NCI-H774 (cell line): ENCODE measurements around the gene TIAL1.
"Not testable (repeated sequence)": the region's sequence is repeated elsewhere in the genome, so short reads cannot be mapped to it uniquely, and the experiment has no call there.

Experiments
- DNase-seq: peaks from one replicate; lab custom pipeline; 2025; lab: John Stamatoyannopoulos, UW

Gene TIAL1

GRCh38 chr10:119549247-119549999, 47.3 kb downstream of the TIAL1 start:
- no peak for DNase-seq

DNA sequence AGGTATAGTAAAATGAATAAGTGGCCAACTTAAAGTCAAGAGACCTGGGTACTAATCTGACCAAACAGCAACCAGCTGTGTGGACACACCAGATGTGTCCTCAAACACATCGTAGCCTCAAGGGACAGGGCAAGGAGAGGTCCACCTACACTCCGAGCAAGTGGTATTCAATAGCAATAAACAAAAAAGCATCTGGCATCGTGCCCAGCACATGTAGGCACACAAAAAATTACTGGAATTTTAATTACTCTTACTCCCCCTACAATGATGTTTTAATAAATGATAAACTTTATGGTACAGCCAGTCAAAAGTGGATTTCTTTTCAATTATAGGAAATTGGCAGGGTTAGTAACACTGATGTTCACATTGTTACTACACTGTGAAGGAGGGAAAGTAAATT, 50.8 kb downstream of the TIAL1 start:
- no peak for DNase-seq

- no peak for DNase-seq
These were observed 51.5 kb downstream of the TIAL1 start for GRCh38 chr10:119545310-119545709.

DNA sequence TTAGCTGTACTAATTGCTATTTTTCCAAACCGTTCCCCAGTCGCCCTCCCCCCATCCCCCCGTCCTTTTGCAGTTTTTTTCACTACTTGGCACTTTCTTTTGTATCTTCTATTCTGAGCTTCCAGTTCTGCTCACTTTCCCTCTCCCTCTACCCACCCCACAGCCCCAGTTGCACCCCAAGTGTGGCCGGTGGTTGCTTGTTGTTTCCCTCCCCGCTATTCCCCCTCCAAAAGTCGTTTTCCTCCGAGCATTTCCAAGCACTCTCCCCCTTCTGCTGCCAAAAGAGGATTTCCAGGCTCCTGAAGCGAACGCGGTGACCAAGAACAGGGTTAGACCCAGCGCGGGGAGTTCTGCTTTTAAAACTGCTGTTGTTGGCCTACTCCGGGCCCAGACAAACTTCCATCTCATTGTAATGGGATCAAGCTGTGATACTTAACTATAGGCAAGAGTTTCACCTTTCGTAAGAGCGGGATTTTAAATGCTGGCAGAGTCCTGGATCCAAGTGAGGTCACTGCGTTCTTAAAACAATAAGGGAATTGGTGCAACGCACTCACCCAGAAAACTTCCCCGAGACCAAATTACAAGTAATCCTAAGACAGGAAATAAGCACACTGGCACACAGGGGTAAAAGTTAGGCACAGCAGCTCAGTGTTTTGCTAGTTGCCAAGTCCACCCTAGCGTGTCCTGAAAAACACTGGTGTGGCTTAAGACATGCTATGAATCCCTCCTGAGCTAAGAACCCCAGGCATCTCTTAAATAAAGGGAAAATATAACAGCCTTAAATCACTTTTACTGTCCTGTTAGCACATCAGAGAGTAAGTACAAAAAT, 52.7 kb downstream of the TIAL1 start:
- no peak for DNase-seq

DNA sequence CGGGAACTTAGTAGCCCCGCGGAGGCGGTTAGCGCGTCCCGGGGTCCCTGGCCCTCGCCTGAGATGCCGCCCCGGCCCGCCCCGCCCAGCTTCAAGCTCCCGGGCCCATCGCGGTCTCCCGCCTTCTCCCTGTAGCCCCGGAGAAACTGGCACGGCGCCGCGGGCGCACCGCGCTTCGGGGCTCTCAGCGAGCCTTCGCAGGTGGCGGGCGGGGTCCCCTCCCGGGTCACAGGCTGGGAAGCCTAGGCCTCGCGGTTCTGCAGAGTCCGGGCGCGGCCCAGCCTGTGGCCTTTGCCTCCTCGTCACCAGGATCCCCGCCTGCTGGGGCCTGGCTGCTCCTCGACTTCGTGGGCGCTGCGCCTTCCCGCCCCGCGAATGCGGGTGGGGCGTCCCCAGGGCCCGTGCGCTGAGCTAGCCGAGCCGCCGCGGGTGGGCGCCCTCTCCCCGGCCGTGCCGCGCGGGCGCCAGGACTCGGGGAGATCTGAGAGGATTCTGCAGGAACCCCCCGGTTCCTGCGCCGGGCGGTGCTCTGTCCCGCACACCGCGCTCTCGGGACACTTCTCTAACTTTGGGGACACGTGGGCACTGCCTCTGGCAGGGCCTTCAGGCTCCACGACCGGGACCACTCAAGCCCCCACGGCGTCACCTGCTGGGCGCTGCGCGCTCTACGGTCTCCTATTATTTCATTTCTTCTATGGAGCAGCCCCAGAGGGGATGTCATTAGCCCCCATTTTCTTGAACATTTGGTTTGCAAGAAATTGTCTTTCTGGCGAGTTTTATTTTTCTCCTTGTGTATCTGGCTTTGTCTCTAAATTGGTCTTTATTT, 53.6 kb downstream of the TIAL1 start:
- no peak for DNase-seq

DNA sequence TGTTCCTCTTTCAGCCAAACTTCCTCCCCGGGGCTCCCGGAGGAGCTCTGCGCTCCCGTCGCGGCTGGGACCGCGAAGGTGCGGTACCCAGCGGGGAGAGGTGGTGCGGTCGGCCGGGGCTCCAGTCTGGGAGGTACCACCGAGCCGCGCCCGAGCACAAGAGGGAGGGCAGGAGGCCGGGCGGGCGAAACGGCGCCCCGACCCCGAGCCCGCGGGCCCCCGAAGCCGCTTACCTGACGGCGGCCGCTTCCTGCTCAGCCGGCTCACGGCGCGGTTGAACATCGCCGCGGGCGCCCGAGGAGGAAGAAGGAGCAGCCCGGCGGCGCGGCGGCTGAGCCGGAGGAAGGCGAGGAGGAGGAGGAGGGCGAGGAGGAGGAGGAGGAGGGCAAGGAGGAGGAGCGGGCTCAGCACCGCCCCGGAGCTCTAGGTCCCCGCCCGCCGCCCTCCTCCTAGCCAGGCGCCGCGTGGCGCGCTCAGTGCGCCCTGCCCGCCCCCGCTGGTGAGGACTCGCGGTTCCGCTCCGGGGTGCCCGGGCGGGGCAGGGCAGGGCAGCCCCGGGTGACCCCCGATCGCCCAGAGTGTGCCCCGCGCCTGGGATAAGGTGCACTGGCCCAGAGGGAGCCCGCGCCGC, 54.3 kb downstream of the TIAL1 start, which contains the start of gene RGS10:
TSS of gene RGS10 (minus strand) at position 363 of the 631 bp plus-strand sequence. CDS start at position 282, 81 bp downstream.
- DNase-seq = no peak

GRCh38 chr10:119541459-119542356, 55.1 kb downstream of the TIAL1 start:
- no peak for DNase-seq

DNA sequence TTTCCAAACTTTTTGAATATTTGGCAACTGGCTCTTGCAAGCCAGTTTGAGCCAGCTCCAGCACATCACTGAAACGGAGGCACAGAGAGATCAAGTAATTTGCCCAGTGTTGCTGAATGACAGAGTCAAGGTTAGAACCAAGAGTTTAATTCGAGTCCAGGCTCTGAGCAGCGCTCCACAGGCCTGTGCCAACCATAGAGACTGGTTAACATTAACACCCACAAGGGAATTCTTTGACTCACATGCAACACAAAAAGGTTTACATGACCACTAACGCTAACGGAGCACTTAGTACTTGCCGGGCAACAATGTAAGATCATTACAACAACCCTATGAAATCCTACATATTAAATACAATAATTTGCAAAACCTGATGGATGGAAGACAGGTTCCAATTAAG, 55.7 kb downstream of the TIAL1 start:
- DNase-seq = no peak

- no peak for DNase-seq
These were observed 56.7 kb downstream of the TIAL1 start for GRCh38 chr10:119540038-119540437.

DNA sequence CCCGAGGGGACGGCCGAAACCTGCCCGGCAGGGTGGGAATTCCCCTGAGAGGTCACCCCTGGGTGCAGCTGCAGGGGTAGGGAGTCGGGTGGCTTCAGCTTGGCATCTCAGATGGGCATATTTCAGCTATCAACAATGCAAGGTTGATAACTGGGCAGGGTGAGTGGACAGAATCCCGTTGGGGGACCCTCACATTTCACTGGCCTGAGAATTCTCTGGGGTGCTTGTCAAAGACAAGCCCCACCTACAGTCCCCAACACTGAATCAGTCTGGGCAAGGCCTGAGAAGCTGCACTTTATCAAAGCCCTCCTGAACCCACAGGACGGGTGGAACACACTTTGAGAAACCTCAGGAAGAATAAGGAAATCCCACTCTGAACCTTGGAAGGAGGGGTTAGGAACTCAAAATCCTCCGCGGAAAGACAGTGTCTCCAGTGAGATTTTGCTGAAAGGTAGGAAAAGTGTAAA, 57.4 kb downstream of the TIAL1 start:
- no peak for DNase-seq

DNA sequence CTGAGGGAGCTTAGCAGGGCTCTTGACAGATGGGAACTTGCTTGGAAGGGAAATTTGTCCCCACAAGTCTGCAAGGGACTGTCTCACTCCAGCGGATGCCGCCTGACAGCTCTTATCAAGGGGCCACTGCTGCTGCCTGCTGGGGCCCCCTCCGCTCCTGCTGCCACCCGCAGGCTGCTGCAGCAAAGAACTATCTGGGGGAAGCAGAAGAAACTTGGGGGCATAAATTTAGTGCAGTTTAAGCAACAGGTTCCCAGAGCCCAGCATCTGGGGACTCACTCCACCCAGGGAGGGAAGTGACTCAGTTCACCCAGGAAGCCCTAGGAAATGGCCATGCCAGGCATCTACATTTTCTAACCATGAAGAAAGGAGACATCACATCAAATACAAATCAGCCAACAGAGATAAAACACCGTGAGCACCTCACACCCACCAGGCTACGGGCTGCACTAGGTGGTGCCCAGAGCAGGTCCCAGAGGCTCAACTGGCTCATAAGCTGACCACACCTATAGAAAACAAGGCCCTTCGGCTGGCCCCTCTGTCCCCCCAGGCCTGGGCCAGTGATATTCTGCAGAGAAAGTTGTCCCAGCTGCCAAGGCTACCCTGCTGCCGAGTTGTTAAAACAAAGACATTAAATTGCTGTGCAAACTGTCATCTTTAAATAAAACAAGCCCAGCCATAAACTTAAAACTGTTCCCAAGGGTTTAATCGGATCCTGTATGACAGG, 58.0 kb downstream of the TIAL1 start:
- no peak for DNase-seq

- DNase-seq = no peak
These were observed 58.7 kb downstream of the TIAL1 start for GRCh38 chr10:119537953-119538630.

- no peak for DNase-seq
These were observed 60.2 kb downstream of the TIAL1 start for GRCh38 chr10:119536508-119537025.

- no peak for DNase-seq
These were observed 60.8 kb downstream of the TIAL1 start for GRCh38 chr10:119535837-119536507.

DNA sequence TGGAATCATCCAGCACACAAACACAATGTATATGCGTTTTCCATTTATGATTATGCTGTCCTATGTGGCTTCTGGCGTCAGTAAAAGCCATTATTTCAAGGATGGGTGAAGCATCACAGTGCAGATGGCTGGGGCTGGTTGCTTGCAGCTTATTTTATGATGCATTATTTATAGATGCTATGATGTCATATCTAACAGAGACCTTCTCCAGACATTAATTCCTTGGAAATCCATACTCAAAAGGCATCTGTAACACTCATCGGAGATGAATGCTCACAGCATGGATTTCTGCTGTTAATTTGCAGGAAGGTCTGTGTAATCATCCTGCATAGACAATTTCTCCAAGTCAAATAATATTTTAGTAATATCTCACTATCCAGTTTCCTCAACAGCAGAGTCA, 61.5 kb downstream of the TIAL1 start:
- DNase-seq = no peak

DNA sequence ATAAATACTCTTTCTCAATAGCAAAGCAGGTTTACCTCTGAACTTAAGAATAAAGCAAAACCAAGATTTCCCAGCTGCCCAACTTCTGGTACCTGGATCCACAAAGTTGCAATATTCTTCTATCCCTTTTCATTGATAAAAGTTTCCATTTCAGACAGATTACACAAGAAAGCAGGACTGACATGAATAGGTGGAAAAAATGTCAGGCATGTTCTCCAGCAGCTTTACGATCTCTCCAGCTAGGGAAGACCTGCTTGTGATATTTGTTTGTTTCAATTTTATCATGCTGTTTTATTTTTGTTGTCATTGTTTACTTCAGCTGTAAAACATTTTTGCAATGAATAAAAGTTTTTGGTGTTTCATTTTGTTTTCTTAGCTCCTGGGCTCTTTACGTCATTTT, 63.3 kb downstream of the TIAL1 start:
- DNase-seq = no peak

- not testable (repeated sequence) for DNase-seq
These were observed 64.0 kb downstream of the TIAL1 start for GRCh38 chr10:119532791-119533190.

- DNase-seq = not testable (repeated sequence)
These were observed 64.5 kb downstream of the TIAL1 start for GRCh38 chr10:119532251-119532650.

DNA sequence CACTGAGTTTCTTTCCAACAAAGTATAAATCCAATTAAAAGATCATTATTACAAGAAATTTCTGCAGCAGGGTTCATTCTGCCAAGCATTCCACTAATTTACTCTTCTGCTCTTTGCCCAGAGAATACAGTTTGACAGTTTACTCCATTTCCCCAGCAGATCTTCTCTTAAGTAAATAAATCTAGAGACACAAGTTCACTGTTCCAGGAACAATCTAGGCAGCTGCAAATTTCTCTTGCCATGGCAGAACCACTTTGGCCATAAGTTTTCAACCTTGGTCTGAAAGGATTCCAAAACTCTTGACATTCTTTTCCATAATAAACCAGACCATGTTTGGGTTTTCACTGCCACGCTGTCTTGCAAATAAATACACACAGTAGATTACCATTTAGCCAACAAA, 65.7 kb downstream of the TIAL1 start:
- no peak for DNase-seq
